ENCODE data around the gene SLC4A1.
"Not testable (repeated sequence)": the region's sequence is repeated elsewhere in the genome, so short reads cannot be mapped to it uniquely, and the experiment has no call there.

Gene SLC4A1

GRCh38 chr17:44251062-44251461 lies 16.9 kb downstream of the SLC4A1 start:
- TF ChIP-seq, protein P1, sequence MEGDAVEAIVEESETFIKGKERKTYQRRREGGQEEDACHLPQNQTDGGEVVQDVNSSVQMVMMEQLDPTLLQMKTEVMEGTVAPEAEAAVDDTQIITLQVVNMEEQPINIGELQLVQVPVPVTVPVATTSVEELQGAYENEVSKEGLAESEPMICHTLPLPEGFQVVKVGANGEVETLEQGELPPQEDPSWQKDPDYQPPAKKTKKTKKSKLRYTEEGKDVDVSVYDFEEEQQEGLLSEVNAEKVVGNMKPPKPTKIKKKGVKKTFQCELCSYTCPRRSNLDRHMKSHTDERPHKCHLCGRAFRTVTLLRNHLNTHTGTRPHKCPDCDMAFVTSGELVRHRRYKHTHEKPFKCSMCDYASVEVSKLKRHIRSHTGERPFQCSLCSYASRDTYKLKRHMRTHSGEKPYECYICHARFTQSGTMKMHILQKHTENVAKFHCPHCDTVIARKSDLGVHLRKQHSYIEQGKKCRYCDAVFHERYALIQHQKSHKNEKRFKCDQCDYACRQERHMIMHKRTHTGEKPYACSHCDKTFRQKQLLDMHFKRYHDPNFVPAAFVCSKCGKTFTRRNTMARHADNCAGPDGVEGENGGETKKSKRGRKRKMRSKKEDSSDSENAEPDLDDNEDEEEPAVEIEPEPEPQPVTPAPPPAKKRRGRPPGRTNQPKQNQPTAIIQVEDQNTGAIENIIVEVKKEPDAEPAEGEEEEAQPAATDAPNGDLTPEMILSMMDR (IDR thresholded peaks at IDR 0.05; ENCODE audit: low read depth, low read length, missing control alignments): no peak
- no peak for DNase-seq (ENCODE audit: low read depth)
- no peak overlapping the region for H3K4me3 ChIP-seq (ENCODE audit: low read depth, low read length)

- H3K4me3 ChIP-seq (ENCODE audit: low read depth, low read length): no peak overlapping the region
- DNase-seq (ENCODE audit: low read depth): no peak
- TF ChIP-seq, protein P1 (IDR thresholded peaks at IDR 0.05; ENCODE audit: low read depth, low read length, missing control alignments): no peak
Measured at GRCh38 chr17:44249501-44250246, 18.3 kb downstream of the SLC4A1 start.

DNA sequence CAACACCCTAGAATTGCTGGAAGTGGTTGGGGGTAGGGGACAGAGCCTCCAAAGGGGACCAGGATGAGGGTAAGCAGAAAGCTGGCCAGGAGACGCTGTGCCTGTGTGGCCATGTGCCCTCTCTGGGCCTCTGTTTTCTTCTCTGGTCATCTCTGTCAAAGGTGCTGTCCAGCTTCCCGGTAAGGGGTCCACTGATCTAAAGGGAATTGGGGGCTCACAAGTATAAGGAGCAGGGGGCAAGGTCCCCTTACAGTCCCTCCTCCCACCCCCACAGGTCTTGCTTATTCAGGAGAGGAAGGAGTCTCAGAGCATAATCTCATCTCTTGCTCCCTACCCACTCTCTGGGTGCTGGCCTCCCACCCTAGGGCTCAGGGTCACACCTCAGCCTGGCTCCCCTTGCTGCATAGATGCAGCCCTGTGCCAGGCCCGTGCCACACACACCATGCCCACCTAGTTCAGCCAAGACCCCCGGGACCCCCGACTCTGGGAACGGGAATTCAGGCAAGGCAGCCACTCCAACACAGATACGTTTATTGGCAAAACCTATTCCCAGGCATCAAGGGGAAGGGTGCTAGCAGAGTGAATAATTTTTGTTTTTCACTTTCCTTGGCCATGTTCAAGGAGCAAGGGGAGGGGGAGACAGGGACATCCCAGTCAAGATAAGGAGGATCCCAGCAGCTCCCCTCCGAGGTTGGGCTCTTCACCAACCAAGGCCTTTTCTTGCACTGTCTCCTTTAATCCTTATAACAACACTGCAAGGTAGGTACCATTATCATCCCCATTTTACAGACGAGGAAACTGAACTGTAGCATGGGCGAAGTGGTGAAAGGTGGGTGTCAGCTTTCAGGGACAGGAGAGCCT lies 19.8 kb downstream of the SLC4A1 start:
- TF ChIP-seq, protein P1 (IDR thresholded peaks at IDR 0.05; ENCODE audit: low read depth, low read length, missing control alignments): no peak
- DNase-seq (ENCODE audit: low read depth): no peak
- no peak overlapping the region for H3K4me3 ChIP-seq (ENCODE audit: low read depth, low read length)

DNA sequence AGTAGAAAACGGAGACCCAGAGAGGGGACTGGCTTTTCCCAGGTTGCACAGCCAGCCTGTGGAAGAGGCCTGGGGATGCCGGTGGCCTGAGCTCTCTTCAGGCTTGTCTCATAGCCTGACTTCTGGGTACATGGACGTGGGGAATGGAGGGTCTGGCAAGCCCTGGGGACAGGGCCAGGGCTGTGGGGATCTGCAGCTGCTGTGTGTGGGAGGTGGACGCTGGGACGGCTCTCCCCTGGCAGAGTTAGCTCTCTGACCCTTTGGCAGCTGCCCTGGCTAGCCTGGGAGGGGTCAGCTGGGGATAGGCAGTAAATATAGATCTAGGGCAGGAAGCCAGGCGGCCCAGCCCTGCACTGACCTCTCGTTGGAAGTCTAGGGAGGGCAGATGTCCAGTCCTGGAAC lies 20.5 kb downstream of the SLC4A1 start:
- no peak overlapping the region for H3K4me3 ChIP-seq (ENCODE audit: low read depth, low read length)
- no peak for DNase-seq (ENCODE audit: low read depth)
- TF ChIP-seq, protein P1 (IDR thresholded peaks at IDR 0.05; ENCODE audit: low read depth, low read length, missing control alignments): no peak

- TF ChIP-seq, protein P1 (IDR thresholded peaks at IDR 0.05; ENCODE audit: low read depth, low read length, missing control alignments): no peak
- no peak for DNase-seq (ENCODE audit: low read depth)
Measured at GRCh38 chr17:44241106-44241624, 26.8 kb downstream of the SLC4A1 start.

DNA sequence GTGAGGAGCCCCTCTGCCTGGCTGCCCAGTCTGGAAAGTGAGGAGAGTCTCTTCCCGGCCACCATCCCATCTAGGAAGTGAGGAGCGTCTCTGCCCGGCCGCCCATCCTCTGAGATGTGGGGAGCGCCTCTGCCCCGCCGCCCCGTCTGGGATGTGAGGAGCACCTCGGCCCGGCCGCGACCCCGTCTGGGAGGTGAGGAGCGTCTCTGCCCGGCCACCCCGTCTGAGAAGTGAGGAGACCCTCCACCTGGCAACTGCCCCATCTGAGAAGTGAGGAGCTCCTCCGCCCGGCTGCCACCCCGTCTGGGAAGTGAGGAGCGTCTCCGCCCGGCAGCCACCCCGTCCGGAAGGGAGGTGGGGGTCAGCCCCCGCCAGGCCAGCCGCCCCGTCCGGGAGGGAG lies 30.0 kb downstream of the SLC4A1 start:
- H3K4me3 ChIP-seq (ENCODE audit: low read depth, low read length); DNase-seq (ENCODE audit: low read depth): not testable (repeated sequence)

More at GRCh38 chr17:44241106-44241624, 26.8 kb downstream of the SLC4A1 start:
- no peak overlapping the region for H3K4me3 ChIP-seq (ENCODE audit: low read depth, low read length)

GRCh38 chr17:44236444-44236991 lies 31.4 kb downstream of the SLC4A1 start:
- no peak for DNase-seq (ENCODE audit: low read depth)
- TF ChIP-seq, protein P1 (IDR thresholded peaks at IDR 0.05; ENCODE audit: low read depth, low read length, missing control alignments): no peak
- no peak overlapping the region for H3K4me3 ChIP-seq (ENCODE audit: low read depth, low read length)

Measured in GM12864 (cell line).